Ishikawa (cell line): ENCODE measurements around the gene RASA3.

ENCODE experiments used
- EGR1 ChIP-seq: IDR thresholded peaks from 2 replicates; pipeline ENCODE4 v1.6.1; 2012
- EP300 ChIP-seq: IDR thresholded peaks from 2 replicates; pipeline ENCODE4 v1.6.1; 2012; ENCODE audit warnings: borderline replicate concordance
- FOXM1 ChIP-seq: IDR thresholded peaks from 2 replicates; pipeline ENCODE4 v1.6.1; 2012; ENCODE audit warnings: low read depth, borderline replicate concordance
- TAF1 ChIP-seq: IDR thresholded peaks from 2 replicates; pipeline ENCODE4 v1.6.1; 2012; ENCODE audit warnings: low read depth, mild to moderate bottlenecking
- YY1 ChIP-seq: IDR thresholded peaks from 2 replicates; pipeline ENCODE4 v1.6.1; 2012; ENCODE audit warnings: low read depth
- TF ChIP-seq, protein P1 (sequence below): IDR thresholded peaks from 2 replicates; pipeline ENCODE4 v1.6.1; 2012

- TF ChIP-seq YY1 (no peak), FOXM1 (no peak), TAF1 (no peak), EP300 (no peak), EGR1 (no peak)
- TF ChIP-seq, protein P1, sequence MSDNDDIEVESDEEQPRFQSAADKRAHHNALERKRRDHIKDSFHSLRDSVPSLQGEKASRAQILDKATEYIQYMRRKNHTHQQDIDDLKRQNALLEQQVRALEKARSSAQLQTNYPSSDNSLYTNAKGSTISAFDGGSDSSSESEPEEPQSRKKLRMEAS: no peak
Observed at GRCh38 chr13:114129649-114130062, 2.8 kb downstream of the RASA3 start.
